IMR-90 (cell line): ENCODE data around the gene TNFRSF18. TPM values are rescaled to one million over a fixed set of nuclear protein-coding genes. Genes with fewer than 3 reads are reported as not detected.

ENCODE experiments used
- ATAC-seq: fragments of 200-7000 bp; cut with Tn5 transposase; 2 replicates; pipeline ENCODE4 v1.9.1; 2020; ENCODE audit warnings: low read depth, mild to moderate bottlenecking, moderate library complexity
- BruUV-seq: library from RNA; stranded (reverse); fragments of 400-500 nt; replicated peaks from 2 replicates; lab custom pipeline; 2021; lab: Mats Ljungman, UMichigan
- CTCF ChIA-PET: fragments of 300-600 bp; formaldehyde crosslinking; extraction: SDS; loops from one replicate; lab custom pipeline; 2021; ENCODE audit warnings: antibody characterized with exemption; lab: Yijun Ruan, JAX
- POLR2A ChIA-PET: fragments of 300-600 bp; sonication (Branson Sonifier 250); formaldehyde crosslinking; loops from one replicate; lab custom pipeline; 2022; ENCODE audit warnings: antibody characterized with exemption; ENCODE audit not compliant: unreplicated experiment; lab: Charles Lee
- DNase-seq: peaks from one replicate; pipeline ENCODE4 v3.0.0; 2013
- H2AFZ ChIP-seq: replicated peaks from 2 replicates; pipeline ENCODE3; 2013; ENCODE audit warnings: low read length, mild to moderate bottlenecking; ENCODE audit not compliant: poor library complexity
- H2AK5ac ChIP-seq: 2 replicates; pipeline ENCODE4 v1.6.1; 2013; ENCODE audit warnings: low read depth, low read length, inconsistent platforms
- H2AK9ac ChIP-seq: replicated peaks from 2 replicates; pipeline ENCODE3; 2013; ENCODE audit warnings: mild to moderate bottlenecking, low read depth, low read length, moderate library complexity; ENCODE audit not compliant: poor library complexity
- H2BK120ac ChIP-seq: 2 replicates; pipeline ENCODE4 v1.6.1; 2013; ENCODE audit warnings: low read depth, low read length, inconsistent platforms
- H2BK15ac ChIP-seq: 3 replicates; pipeline ENCODE4 v1.6.1; 2013; ENCODE audit warnings: low read depth, low read length, inconsistent platforms
- H2BK20ac ChIP-seq: 2 replicates; pipeline ENCODE4 v1.6.1; 2013; ENCODE audit warnings: low read depth, mild to moderate bottlenecking, inconsistent platforms, low read length, moderate library complexity
- H2BK5ac ChIP-seq: 2 replicates; pipeline ENCODE4 v1.6.1; 2013; ENCODE audit warnings: mild to moderate bottlenecking, low read depth, low read length, inconsistent platforms; ENCODE audit not compliant: poor library complexity, severe bottlenecking
- H3K14ac ChIP-seq: replicated peaks from 2 replicates; pipeline ENCODE4 v1.6.1; 2013; ENCODE audit warnings: low read depth, low read length, inconsistent platforms
- H3K18ac ChIP-seq: 2 replicates; pipeline ENCODE4 v1.6.1; 2013; ENCODE audit warnings: low read depth, low read length, control low read depth
- H3K23ac ChIP-seq: 2 replicates; pipeline ENCODE4 v1.6.1; 2013; ENCODE audit warnings: low read depth, low read length, inconsistent platforms
- H3K27ac ChIP-seq: 2 replicates; pipeline ENCODE4 v1.5.1; 2013; ENCODE audit warnings: mild to moderate bottlenecking, control low read depth, low read length; ENCODE audit not compliant: insufficient read depth
- H3K27me3 ChIP-seq: 2 replicates; pipeline ENCODE4 v1.6.1; 2013; ENCODE audit warnings: low read length; ENCODE audit not compliant: control insufficient read depth, insufficient read depth
- H3K36me3 ChIP-seq: 2 replicates; pipeline ENCODE4 v1.6.1; 2013; ENCODE audit warnings: low read length, mixed read lengths; ENCODE audit not compliant: control insufficient read depth, insufficient read depth
- H3K4ac ChIP-seq: 2 replicates; pipeline ENCODE4 v1.6.1; 2013; ENCODE audit warnings: low read depth, low read length, inconsistent platforms
- H3K4me1 ChIP-seq: 2 replicates; pipeline ENCODE4 v1.6.1; 2013; ENCODE audit warnings: low read length, mixed read lengths; ENCODE audit not compliant: control insufficient read depth, insufficient read depth
- H3K4me2 ChIP-seq: 2 replicates; pipeline ENCODE4 v1.6.1; 2013; ENCODE audit warnings: low read depth, mild to moderate bottlenecking, control low read depth, low read length, moderate library complexity
- H3K4me3 ChIP-seq: 2 replicates; pipeline ENCODE4 v1.5.1; 2013; ENCODE audit warnings: low read depth, mild to moderate bottlenecking, control low read depth, low read length, moderate library complexity; ENCODE audit not compliant: insufficient read depth
- H3K56ac ChIP-seq: 2 replicates; pipeline ENCODE4 v1.6.1; 2013; ENCODE audit warnings: low read length, inconsistent platforms; ENCODE audit not compliant: insufficient read depth; ENCODE audit errors: extremely low read depth
- H3K79me1 ChIP-seq, 2 experiments: 2 replicates each; pipeline ENCODE4 v1.6.1; 2013; ENCODE audit warnings: low read length in 2 of 2, inconsistent platforms in 1 of 2, low read depth in 1 of 2
- H3K9ac ChIP-seq: 2 replicates; pipeline ENCODE4 v1.6.1; 2013; ENCODE audit warnings: low read depth, low read length, control low read depth
- H3K9me1 ChIP-seq: 2 replicates; pipeline ENCODE4 v1.6.1; 2013; ENCODE audit warnings: low read length, inconsistent platforms; ENCODE audit not compliant: insufficient read depth
- H3K9me3 ChIP-seq: 2 replicates; pipeline ENCODE4 v1.6.1; 2013; ENCODE audit warnings: low read length; ENCODE audit not compliant: control insufficient read depth, insufficient read depth
- H4K20me1 ChIP-seq: 2 replicates; pipeline ENCODE4 v1.6.1; 2013; ENCODE audit warnings: low read length, inconsistent platforms; ENCODE audit not compliant: insufficient read depth
- H4K5ac ChIP-seq: 2 replicates; pipeline ENCODE4 v1.6.1; 2013; ENCODE audit warnings: mild to moderate bottlenecking, low read depth, low read length, control low read depth
- H4K8ac ChIP-seq, 2 experiments: 2 replicates each; pipeline ENCODE4 v1.6.1; 2013; ENCODE audit warnings: low read depth in 2 of 2, low read length in 2 of 2, control low read depth in 1 of 2, inconsistent platforms in 1 of 2
- H4K91ac ChIP-seq: 2 replicates; pipeline ENCODE4 v1.6.1; 2013; ENCODE audit warnings: low read depth, low read length, inconsistent platforms; ENCODE audit not compliant: insufficient read depth
- CEBPB ChIP-seq: IDR thresholded peaks from 2 replicates; pipeline ENCODE4 v1.6.1; 2012; ENCODE audit warnings: low read depth, low read length, improper control_type of control experiment
- CHD1 ChIP-seq: IDR thresholded peaks from 2 replicates; pipeline ENCODE4 v1.6.1; 2012; ENCODE audit warnings: low read depth, low read length, improper control_type of control experiment
- ELK1 ChIP-seq: fragments of 150-350 bp; IDR thresholded peaks from 2 replicates; pipeline ENCODE4 v1.6.1; 2016; ENCODE audit warnings: low read depth, mild to moderate bottlenecking, low read length, moderate library complexity, borderline replicate concordance
- MAFK ChIP-seq: IDR thresholded peaks from 2 replicates; pipeline ENCODE4 v1.6.1; 2012; ENCODE audit warnings: low read depth, low read length, improper control_type of control experiment
- MAZ ChIP-seq: IDR thresholded peaks from 2 replicates; pipeline ENCODE4 v1.6.1; 2012; ENCODE audit warnings: low read depth, mild to moderate bottlenecking, low read length, improper control_type of control experiment, moderate library complexity, borderline replicate concordance
- MXI1 ChIP-seq: IDR thresholded peaks from 2 replicates; pipeline ENCODE4 v1.6.1; 2012; ENCODE audit warnings: low read depth, mild to moderate bottlenecking, low read length, moderate library complexity, borderline replicate concordance
- NFE2L2 ChIP-seq: fragments of 150-350 bp; IDR thresholded peaks from 2 replicates; pipeline ENCODE4 v1.6.1; 2016; ENCODE audit warnings: low read depth, mild to moderate bottlenecking, low read length
- POLR2A ChIP-seq: IDR thresholded peaks from 2 replicates; pipeline ENCODE4 v1.6.1; 2012; ENCODE audit warnings: mild to moderate bottlenecking, low read depth, low read length
- RAD21 ChIP-seq: IDR thresholded peaks from 2 replicates; pipeline ENCODE4 v1.6.1; 2012; ENCODE audit warnings: low read length, improper control_type of control experiment
- RCOR1 ChIP-seq: IDR thresholded peaks from 2 replicates; pipeline ENCODE4 v1.6.1; 2012; ENCODE audit warnings: mild to moderate bottlenecking, low read length, improper control_type of control experiment; ENCODE audit not compliant: insufficient replicate concordance
- RFX5 ChIP-seq: IDR thresholded peaks from 2 replicates; pipeline ENCODE4 v1.8.0; 2012; ENCODE audit warnings: low read depth, mild to moderate bottlenecking, low read length, moderate library complexity
- USF2 ChIP-seq: fragments of 150-350 bp; IDR thresholded peaks from 2 replicates; pipeline ENCODE4 v1.6.1; 2017; ENCODE audit warnings: mild to moderate bottlenecking, antibody characterized with exemption, low read length, low read depth
- WGBS, 2 experiments: methylation state at CpG; one replicate each; pipeline versions ENCODE4 v1.1.5 to v1.1.7; 2013; ENCODE audit warnings: missing lambda C conversion rate in 2 of 2; ENCODE audit not compliant: insufficient read length in 1 of 2; ENCODE audit errors: extremely low coverage in 2 of 2; 5-methylcytosine and 5-hydroxymethylcytosine counted together
- dilution Hi-C: fragments of 300-500 bp; cut with HindIII; formaldehyde crosslinking; loops from one replicate; pipeline ENCODE4 v1.14.3; 2018; ENCODE audit warnings: low sequenced_read_pairs; ENCODE audit not compliant: unreplicated experiment
- in situ Hi-C: fragments of 300-500 bp; cut with MboI; formaldehyde crosslinking; loops from 3 replicates; pipeline ENCODE4 v1.14.3; 2019; ENCODE audit warnings: low sequenced_read_pairs, inconsistent platforms, mixed read lengths
- intact Hi-C: fragments of 100-400 bp; cut with micrococcal nuclease; formaldehyde crosslinking; loops from 2 replicates; pipeline ENCODE4 v1.10.0; 2022
- polyA plus RNA-seq, 3 experiments: library from polyadenylated mRNA; depleted of rRNA; stranded (reverse); fragments of >200 nt; gene quantifications; 2 replicates each; pipeline ENCODE4 v1.2.3, GENCODE V29; 2012; ENCODE audit warnings: low replicate concordance in 1 of 3
- total RNA-seq: library from RNA; depleted of rRNA; stranded (reverse); fragments of >200 nt; gene quantifications from 2 replicates; pipeline ENCODE4 v1.2.3, GENCODE V29; 2012

The TNFRSF18 gene
- total and polyA plus RNA-seq, 2 of the 4 experiments (the other 2 are of a cell fraction): 0.18 to 1.0 TPM

GRCh38 chr1:1162597-1163537 lies 43.5 kb downstream of the TNFRSF18 start:
- 79% methylated on average over 33 of the region's 73 CpGs; no CpG with 5 or more reads in 1 of the 2 experiments for WGBS, 2 experiments
- ATAC-seq: no peak
- no peak overlapping the region for H2BK120ac ChIP-seq
- no peak overlapping the region for H3K56ac ChIP-seq
- H3K4ac ChIP-seq: no peak overlapping the region
- H4K8ac ChIP-seq: no peak overlapping the region
- H2AFZ ChIP-seq: no peak overlapping the region
- H4K91ac ChIP-seq: no peak overlapping the region
- ChIA-PET CTCF (no interaction called here), POLR2A (no interaction called here)
- no peak overlapping the region for H3K23ac ChIP-seq
- no peak overlapping the region for H3K9ac ChIP-seq
- no peaks in the 10 kb centered on the region for H3K9me3 ChIP-seq
- no peak overlapping the region for H3K27ac ChIP-seq
- no peak overlapping the region for H2AK9ac ChIP-seq
- no peak overlapping the region for H3K4me3 ChIP-seq
- no peak overlapping the region for H2BK15ac ChIP-seq
- intact Hi-C loops (no loop called here), in situ Hi-C loops (no loop called here), dilution Hi-C loops (no loop called here)
- no peak overlapping the region for H3K18ac ChIP-seq
- DNase-seq: no peak
- H4K5ac ChIP-seq: no peak overlapping the region
- no peak overlapping the region for H3K4me2 ChIP-seq
- no peak overlapping the region for H2AK5ac ChIP-seq
- BruUV-seq: no TSS peak
- TF ChIP-seq RAD21: no peak
- no peak for TF ChIP-seq MAFK
- TF ChIP-seq ELK1: no peak
- no peak for TF ChIP-seq USF2
- TF ChIP-seq RCOR1: no peak
- TF ChIP-seq CEBPB: no peak
- TF ChIP-seq MXI1: no peak
- no peak for TF ChIP-seq POLR2A
- TF ChIP-seq MAZ: no peak
- no peak for TF ChIP-seq CHD1
- no peak for TF ChIP-seq RFX5
- no peak for TF ChIP-seq NFE2L2
- H3K14ac ChIP-seq: no peak overlapping the region
- no peaks in the 10 kb centered on the region for H4K20me1 ChIP-seq
- H2BK5ac ChIP-seq: no peak overlapping the region
- peaks cover 8% of the 10 kb centered on the region for H3K4me1 ChIP-seq
- H3K9me1 ChIP-seq: no peaks in the 10 kb centered on the region; the same call in 1 of the 2 replicates
- H3K79me1 ChIP-seq: no peaks in the 10 kb centered on the region
- peaks cover 12% of the 10 kb centered on the region; the same call in 1 of the 2 replicates for H3K27me3 ChIP-seq
- H2BK20ac ChIP-seq: no peak overlapping the region
- no peaks in the 10 kb centered on the region for H3K36me3 ChIP-seq
